Vagina (tissue), 2 donors: ENCODE data around the gene SKP2.

ENCODE experiments used
- POLR2A ChIP-seq, 2 donors: fragments of 450-650 bp; IDR thresholded peaks; one replicate each; pipeline ENCODE4 v1.6.1; 2017; ENCODE audit warnings: antibody characterized with exemption in 2 of 2, mild to moderate bottlenecking in 2 of 2, moderate library complexity in 2 of 2
- POLR2AphosphoS5 ChIP-seq, 2 donors: sonication (generic); formaldehyde crosslinking; IDR thresholded peaks; one replicate each; pipeline ENCODE4 v1.9.0; 2017; ENCODE audit warnings: antibody characterized with exemption in 2 of 2, mild to moderate bottlenecking in 2 of 2, low read depth in 1 of 2; ENCODE audit not compliant: insufficient read depth in 1 of 2
- TF ChIP-seq, protein P1 (sequence below), 3 experiments: fragments of 450-650 bp in 2 of 3; fragments of 200-600 bp in 1 of 3; sonication (generic) in 1 of 3; IDR thresholded peaks; one replicate each; pipeline ENCODE4 v1.5.1; 2017 to 2019; ENCODE audit warnings: antibody characterized with exemption in 3 of 3, mild to moderate bottlenecking in 2 of 3, moderate library complexity in 2 of 3

DNA sequence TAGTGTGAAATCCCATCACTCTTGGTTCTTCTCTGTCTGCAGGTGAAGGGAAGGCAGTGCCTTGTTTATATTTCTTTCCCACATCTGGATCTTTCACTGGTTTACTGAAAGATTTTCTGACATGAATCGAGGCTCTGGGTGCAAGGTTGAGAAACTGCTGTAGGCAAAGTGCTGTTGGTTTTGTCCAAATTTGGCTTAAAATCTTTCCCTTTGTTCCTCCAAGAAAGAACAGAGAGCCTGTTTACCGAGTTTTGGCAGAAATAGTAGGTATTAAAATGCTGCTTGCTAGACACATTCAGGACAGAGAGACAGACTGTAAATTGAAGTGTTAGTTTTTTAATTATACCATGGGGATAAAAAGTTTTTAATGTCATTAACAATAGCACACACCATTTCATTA, 21.5 kb downstream of the SKP2 start:
- TF ChIP-seq, protein P1, sequence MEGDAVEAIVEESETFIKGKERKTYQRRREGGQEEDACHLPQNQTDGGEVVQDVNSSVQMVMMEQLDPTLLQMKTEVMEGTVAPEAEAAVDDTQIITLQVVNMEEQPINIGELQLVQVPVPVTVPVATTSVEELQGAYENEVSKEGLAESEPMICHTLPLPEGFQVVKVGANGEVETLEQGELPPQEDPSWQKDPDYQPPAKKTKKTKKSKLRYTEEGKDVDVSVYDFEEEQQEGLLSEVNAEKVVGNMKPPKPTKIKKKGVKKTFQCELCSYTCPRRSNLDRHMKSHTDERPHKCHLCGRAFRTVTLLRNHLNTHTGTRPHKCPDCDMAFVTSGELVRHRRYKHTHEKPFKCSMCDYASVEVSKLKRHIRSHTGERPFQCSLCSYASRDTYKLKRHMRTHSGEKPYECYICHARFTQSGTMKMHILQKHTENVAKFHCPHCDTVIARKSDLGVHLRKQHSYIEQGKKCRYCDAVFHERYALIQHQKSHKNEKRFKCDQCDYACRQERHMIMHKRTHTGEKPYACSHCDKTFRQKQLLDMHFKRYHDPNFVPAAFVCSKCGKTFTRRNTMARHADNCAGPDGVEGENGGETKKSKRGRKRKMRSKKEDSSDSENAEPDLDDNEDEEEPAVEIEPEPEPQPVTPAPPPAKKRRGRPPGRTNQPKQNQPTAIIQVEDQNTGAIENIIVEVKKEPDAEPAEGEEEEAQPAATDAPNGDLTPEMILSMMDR (IDR thresholded peaks at IDR 0.05), result no peak
- TF ChIP-seq POLR2AphosphoS5 (IDR thresholded peaks at IDR 0.05; ENCODE audit: insufficient read depth in 1 of 2, low read depth in 1 of 2) (no peak), POLR2A (IDR thresholded peaks at IDR 0.05) (no peak)
